Activated T-cell treated with anti-CD3 and anti-CD28 coated beads, Interleukin-2, amount 50 U/mL, for 72 hours (primary cell): ENCODE data around the gene CD164L2. TPM values are rescaled to one million over a fixed set of nuclear protein-coding genes. Genes with fewer than 3 reads are reported as not detected.

Experiments
- ATAC-seq, 2 donors: fragments of 150-1000 bp; cut with Tn5 transposase; replicated peaks in 1 of 2; 2 replicates each; pipeline ENCODE4 v1.10.0; 2021; ENCODE audit warnings: moderate library complexity in 2 of 2, mild to moderate bottlenecking in 1 of 2
- DNase-seq, 2 donors: peaks; one replicate each; pipeline ENCODE4 v3.0.0; 2021 to 2022; ENCODE audit warnings: mixed read lengths in 1 of 2
- H3K27ac Mint-ChIP-seq: one replicate; pipeline ENCODE4 v1.8.0; 2022; ENCODE audit warnings: mild to moderate bottlenecking, moderate library complexity, mixed read lengths
- H3K27me3 Mint-ChIP-seq: one replicate; pipeline ENCODE4 v1.8.0; 2022; ENCODE audit warnings: low read depth, mixed read lengths
- H3K36me3 Mint-ChIP-seq, 2 donors: one replicate each; pipeline ENCODE4 v1.8.0; 2022; ENCODE audit warnings: mixed read lengths in 2 of 2, mild to moderate bottlenecking in 1 of 2; ENCODE audit not compliant: insufficient read depth in 2 of 2
- H3K4me1 Mint-ChIP-seq: one replicate; pipeline ENCODE4 v1.8.0; 2022; ENCODE audit warnings: low read depth, mixed read lengths
- H3K4me3 Mint-ChIP-seq, 2 donors: one replicate each; pipeline ENCODE4 v1.8.0; 2022; ENCODE audit warnings: mild to moderate bottlenecking in 2 of 2, mixed read lengths in 2 of 2, moderate library complexity in 2 of 2
- H3K9me3 Mint-ChIP-seq, 2 donors: one replicate each; pipeline ENCODE4 v1.8.0; 2022; ENCODE audit warnings: mixed read lengths in 2 of 2
- total RNA-seq, 2 donors: library from RNA; stranded (reverse); gene quantifications; one replicate each; pipeline ENCODE4 v1.2.3, GENCODE V29; 2022

Gene CD164L2
- total RNA-seq, 2 donors from 2014 or later = not detected

- peak in 1 of 2 donors; percentile 22 for DNase-seq
- peaks cover 8% of the 10 kb centered on the region for H3K4me1 Mint-ChIP-seq
- peaks cover 0 to 4% of the 10 kb centered on the region in 2 donors for H3K36me3 Mint-ChIP-seq
- no peaks in the 10 kb centered on the region for H3K27me3 Mint-ChIP-seq
- no peak overlapping the region for H3K4me3 Mint-ChIP-seq
- no peaks in the 10 kb centered on the region for H3K9me3 Mint-ChIP-seq
- H3K27ac Mint-ChIP-seq = no peak overlapping the region
- ATAC-seq = peak; percentile 46 to 58
Measured at GRCh38 chr1:27349784-27350662, 33.1 kb downstream of the CD164L2 start.

GRCh38 chr1:27348861-27349783 lies 34.0 kb downstream of the CD164L2 start:
- Mint-ChIP-seq H3K4me3 (peak overlapping the region; percentile 56 to 68), H3K9me3 (no peaks in the 10 kb centered on the region), H3K36me3 (peaks cover 0 to 4% of the 10 kb centered on the region in 2 donors), H3K27me3 (no peaks in the 10 kb centered on the region), H3K4me1 (peaks cover 13% of the 10 kb centered on the region), H3K27ac (no peak overlapping the region)
- DNase-seq (peak; percentile 49 to 58), ATAC-seq (peak; percentile 77 to 84)

- ATAC-seq = no peak
- no peak for DNase-seq
- peaks cover 27% of the 10 kb centered on the region for H3K4me1 Mint-ChIP-seq
- no peak overlapping the region for H3K4me3 Mint-ChIP-seq
- H3K27ac Mint-ChIP-seq = no peak overlapping the region
- H3K9me3 Mint-ChIP-seq = no peaks in the 10 kb centered on the region
- peaks cover 6% of the 10 kb centered on the region in 2 donors for H3K36me3 Mint-ChIP-seq
- no peaks in the 10 kb centered on the region for H3K27me3 Mint-ChIP-seq
Measured at GRCh38 chr1:27346991-27347624, 36.0 kb downstream of the CD164L2 start.

GRCh38 chr1:27346357-27346756 lies 36.8 kb downstream of the CD164L2 start:
- H3K27ac Mint-ChIP-seq = no peak overlapping the region
- H3K27me3 Mint-ChIP-seq = no peaks in the 10 kb centered on the region
- no peak for ATAC-seq
- no peaks in the 10 kb centered on the region for H3K9me3 Mint-ChIP-seq
- no peak for DNase-seq
- peaks cover 6 to 7% of the 10 kb centered on the region in 2 donors for H3K36me3 Mint-ChIP-seq
- peaks cover 35% of the 10 kb centered on the region for H3K4me1 Mint-ChIP-seq
- no peak overlapping the region for H3K4me3 Mint-ChIP-seq

GRCh38 chr1:27345272-27345671 lies 37.9 kb downstream of the CD164L2 start:
- no peaks in the 10 kb centered on the region for H3K27me3 Mint-ChIP-seq
- no peak overlapping the region for H3K27ac Mint-ChIP-seq
- H3K4me3 Mint-ChIP-seq = no peak overlapping the region
- DNase-seq (no peak), ATAC-seq (no peak)
- peaks cover 46% of the 10 kb centered on the region for H3K4me1 Mint-ChIP-seq
- H3K9me3 Mint-ChIP-seq = no peaks in the 10 kb centered on the region
- peaks cover 6 to 7% of the 10 kb centered on the region in 2 donors for H3K36me3 Mint-ChIP-seq

GRCh38 chr1:27343639-27344025 lies 39.5 kb downstream of the CD164L2 start:
- Mint-ChIP-seq H3K27me3 (no peaks in the 10 kb centered on the region), H3K4me3 (peak overlapping the region; percentile 77 to 87), H3K4me1 (peaks cover 51% of the 10 kb centered on the region), H3K9me3 (no peaks in the 10 kb centered on the region), H3K36me3 (peaks cover 7 to 8% of the 10 kb centered on the region in 2 donors), H3K27ac (peak overlapping the region; percentile 36)
- DNase-seq = no peak
- no peak for ATAC-seq

- ATAC-seq = peak; percentile 60 to 67
- Mint-ChIP-seq H3K36me3 (peaks cover 7 to 8% of the 10 kb centered on the region in 2 donors), H3K9me3 (no peaks in the 10 kb centered on the region), H3K27ac (peak overlapping the region; percentile 36), H3K27me3 (no peaks in the 10 kb centered on the region), H3K4me3 (peak overlapping the region; percentile 77 to 87), H3K4me1 (peaks cover 50% of the 10 kb centered on the region)
- peak; percentile 69 to 78 for DNase-seq
Measured at GRCh38 chr1:27342778-27343638, 40.1 kb downstream of the CD164L2 start.

GRCh38 chr1:27342391-27342777 lies 40.7 kb downstream of the CD164L2 start:
- Mint-ChIP-seq H3K36me3 (peaks cover 7 to 8% of the 10 kb centered on the region in 2 donors), H3K9me3 (no peaks in the 10 kb centered on the region), H3K27ac (peak overlapping the region; percentile 36), H3K27me3 (no peaks in the 10 kb centered on the region), H3K4me3 (peak overlapping the region; percentile 77 to 87), H3K4me1 (peaks cover 50% of the 10 kb centered on the region)
- ATAC-seq (peak; percentile 55 to 62), DNase-seq (peak; percentile 37 to 53)

GRCh38 chr1:27341525-27342252 lies 41.4 kb downstream of the CD164L2 start, which contains the start of gene SYTL1:
TSS of gene SYTL1 (plus strand) at chr1:27342022. CDS start at chr1:27345335, 3,313 bp downstream.
- H3K9me3 Mint-ChIP-seq = no peaks in the 10 kb centered on the region
- peaks cover 50% of the 10 kb centered on the region for H3K4me1 Mint-ChIP-seq
- peak within 1 kb of the TSS; percentile 90 for H3K27ac Mint-ChIP-seq
- H3K27me3 Mint-ChIP-seq = no peaks in the 10 kb centered on the region
- DNase-seq (peak; percentile 79 to 80), ATAC-seq (peak; percentile 73)
- peak within 1 kb of the TSS; percentile 77 to 87 for H3K4me3 Mint-ChIP-seq
- H3K36me3 Mint-ChIP-seq = peaks cover 7 to 10% of the 10 kb centered on the region in 2 donors

GRCh38 chr1:27339213-27339612 lies 43.9 kb downstream of the CD164L2 start:
- Mint-ChIP-seq H3K27me3 (no peaks in the 10 kb centered on the region), H3K4me1 (peaks cover 44% of the 10 kb centered on the region), H3K27ac (peak overlapping the region; percentile 47), H3K36me3 (peaks cover 6 to 7% of the 10 kb centered on the region in 2 donors), H3K9me3 (no peaks in the 10 kb centered on the region), H3K4me3 (peak overlapping the region in 1 of 2 donors; percentile 41)
- DNase-seq = no peak
- ATAC-seq = no peak

- ATAC-seq (no peak), DNase-seq (no peak)
- no peaks in the 10 kb centered on the region for H3K27me3 Mint-ChIP-seq
- H3K36me3 Mint-ChIP-seq = peaks cover 6 to 7% of the 10 kb centered on the region in 2 donors
- peak overlapping the region; percentile 47 for H3K27ac Mint-ChIP-seq
- H3K4me3 Mint-ChIP-seq = no peak overlapping the region
- H3K4me1 Mint-ChIP-seq = peaks cover 39% of the 10 kb centered on the region
- no peaks in the 10 kb centered on the region for H3K9me3 Mint-ChIP-seq
Measured at GRCh38 chr1:27338751-27339150, 44.4 kb downstream of the CD164L2 start.
